Measurements from ENCODE around the gene DGKD. TPM values are rescaled to one million over a fixed set of nuclear protein-coding genes. Genes with fewer than 3 reads are reported as not detected.
A peak's percentile ranks its signal among the peaks of the same experiment; 100 is the strongest.

Gene DGKD
- total RNA-seq, 6 experiments from 2014 or later = 8.1 to 12.2 (median 10.3) TPM

DNA sequence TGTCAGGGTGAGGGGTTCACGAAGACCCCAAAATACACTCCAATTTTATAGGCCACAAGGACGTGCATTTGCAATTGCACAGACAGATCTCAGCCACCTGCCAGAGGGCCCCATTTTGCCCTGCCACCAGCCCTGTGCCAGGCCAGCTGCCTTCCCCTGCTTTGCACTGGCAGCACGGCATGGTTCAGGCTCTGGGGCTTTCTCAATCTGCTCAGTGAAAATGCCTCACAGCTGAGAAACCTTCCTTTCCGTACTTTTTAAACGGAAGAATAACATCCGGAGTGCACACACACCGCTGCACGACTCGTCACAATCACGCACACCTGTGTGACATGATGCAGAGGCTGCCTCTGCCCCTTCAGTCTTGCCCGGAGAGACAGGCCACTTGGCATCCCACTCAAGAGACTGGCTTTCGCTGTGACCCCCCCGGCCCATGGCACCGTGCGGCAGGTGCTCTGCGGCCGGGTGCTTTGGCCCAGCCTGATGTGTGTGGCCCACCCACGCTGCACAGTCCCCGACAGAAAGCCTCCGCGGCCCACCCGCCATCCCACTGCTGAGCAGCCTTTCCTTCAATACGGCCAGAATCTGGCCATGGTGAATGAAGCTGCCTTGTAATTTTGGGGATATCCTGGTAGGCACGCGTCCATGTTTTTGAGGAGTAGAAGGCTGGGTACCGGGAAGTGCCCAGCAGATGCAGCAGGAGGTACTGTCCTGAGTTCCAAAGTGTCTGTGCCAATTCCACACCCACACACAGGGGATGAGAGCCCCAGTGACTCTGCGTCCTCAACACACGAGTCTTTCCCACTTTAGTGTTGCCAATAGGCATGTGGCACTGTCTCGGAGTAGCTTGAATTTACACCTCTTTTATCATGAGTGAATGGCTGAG is 123.5 kb downstream of the DGKD start:
- Mint-ChIP-seq H3K27me3 (ENCODE audit: insufficient read depth) (peaks cover 2% of the 10 kb centered on the region), H3K36me3 (ENCODE audit: low read depth) (peaks cover 31% of the 10 kb centered on the region), H3K27ac (no peak overlapping the region), H3K9me3 (no peaks in the 10 kb centered on the region), H3K4me1 (ENCODE audit: low read depth) (no peaks in the 10 kb centered on the region), H3K4me3 (no peak overlapping the region)
- no peak for DNase-seq
- TF ChIP-seq, protein P1, sequence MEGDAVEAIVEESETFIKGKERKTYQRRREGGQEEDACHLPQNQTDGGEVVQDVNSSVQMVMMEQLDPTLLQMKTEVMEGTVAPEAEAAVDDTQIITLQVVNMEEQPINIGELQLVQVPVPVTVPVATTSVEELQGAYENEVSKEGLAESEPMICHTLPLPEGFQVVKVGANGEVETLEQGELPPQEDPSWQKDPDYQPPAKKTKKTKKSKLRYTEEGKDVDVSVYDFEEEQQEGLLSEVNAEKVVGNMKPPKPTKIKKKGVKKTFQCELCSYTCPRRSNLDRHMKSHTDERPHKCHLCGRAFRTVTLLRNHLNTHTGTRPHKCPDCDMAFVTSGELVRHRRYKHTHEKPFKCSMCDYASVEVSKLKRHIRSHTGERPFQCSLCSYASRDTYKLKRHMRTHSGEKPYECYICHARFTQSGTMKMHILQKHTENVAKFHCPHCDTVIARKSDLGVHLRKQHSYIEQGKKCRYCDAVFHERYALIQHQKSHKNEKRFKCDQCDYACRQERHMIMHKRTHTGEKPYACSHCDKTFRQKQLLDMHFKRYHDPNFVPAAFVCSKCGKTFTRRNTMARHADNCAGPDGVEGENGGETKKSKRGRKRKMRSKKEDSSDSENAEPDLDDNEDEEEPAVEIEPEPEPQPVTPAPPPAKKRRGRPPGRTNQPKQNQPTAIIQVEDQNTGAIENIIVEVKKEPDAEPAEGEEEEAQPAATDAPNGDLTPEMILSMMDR (IDR thresholded peaks at IDR 0.05) = no peak

DNA sequence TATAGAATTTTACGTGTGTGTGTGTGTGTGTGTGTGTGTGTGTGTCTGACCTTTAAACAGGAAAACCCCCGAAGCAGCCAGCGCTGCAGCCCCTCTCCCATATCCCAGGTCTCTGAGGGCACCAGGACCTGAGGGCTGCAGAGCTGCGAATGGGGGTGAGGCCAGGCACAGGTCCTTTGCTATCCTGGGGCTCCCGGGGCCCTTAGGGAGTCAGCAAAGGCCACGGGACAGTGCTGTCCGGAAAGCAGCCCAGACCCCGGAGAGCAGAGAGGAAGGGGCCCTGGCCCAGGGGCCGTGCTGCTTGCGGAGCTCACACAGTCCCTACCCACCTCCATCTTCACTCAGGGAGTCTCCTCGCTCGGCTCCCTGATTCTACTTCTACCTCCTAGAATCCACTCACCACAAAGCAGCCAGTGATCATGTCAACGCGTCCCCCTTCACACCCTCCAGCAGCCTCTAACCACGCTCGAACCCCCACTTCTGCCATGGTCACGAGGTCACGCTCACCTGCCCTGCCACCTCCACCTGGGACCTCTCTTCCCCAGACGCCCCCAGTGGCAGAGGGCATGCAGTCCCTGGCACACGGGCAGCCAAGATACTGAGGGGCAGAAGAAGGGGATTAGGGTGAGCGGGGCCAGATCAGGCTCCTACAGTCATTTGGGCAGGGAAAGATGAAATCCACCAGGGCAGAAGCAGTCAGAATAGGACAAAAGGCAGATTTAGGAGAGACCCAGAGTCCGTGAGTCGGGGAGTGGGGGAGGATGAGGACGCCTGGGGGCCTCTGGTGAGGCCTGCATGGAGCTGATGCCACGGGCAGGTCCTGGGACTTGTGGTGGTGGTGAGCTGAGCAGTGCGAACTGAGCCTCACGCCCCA is 125.6 kb downstream of the DGKD start:
- TF ChIP-seq, protein P1 (IDR thresholded peaks at IDR 0.05) = 0 out of 2 replicates have a peak, but pooled peaks have one; percentile 7
- peaks cover 41% of the 10 kb centered on the region for H3K36me3 Mint-ChIP-seq (ENCODE audit: low read depth)
- H3K4me3 Mint-ChIP-seq = no peak overlapping the region
- H3K27ac Mint-ChIP-seq = no peak overlapping the region
- no peaks in the 10 kb centered on the region for H3K9me3 Mint-ChIP-seq
- no peaks in the 10 kb centered on the region; the same call in 1 of the 2 replicates for H3K27me3 Mint-ChIP-seq (ENCODE audit: insufficient read depth)
- H3K4me1 Mint-ChIP-seq (ENCODE audit: low read depth) = no peaks in the 10 kb centered on the region
- DNase-seq = no peak

DNA sequence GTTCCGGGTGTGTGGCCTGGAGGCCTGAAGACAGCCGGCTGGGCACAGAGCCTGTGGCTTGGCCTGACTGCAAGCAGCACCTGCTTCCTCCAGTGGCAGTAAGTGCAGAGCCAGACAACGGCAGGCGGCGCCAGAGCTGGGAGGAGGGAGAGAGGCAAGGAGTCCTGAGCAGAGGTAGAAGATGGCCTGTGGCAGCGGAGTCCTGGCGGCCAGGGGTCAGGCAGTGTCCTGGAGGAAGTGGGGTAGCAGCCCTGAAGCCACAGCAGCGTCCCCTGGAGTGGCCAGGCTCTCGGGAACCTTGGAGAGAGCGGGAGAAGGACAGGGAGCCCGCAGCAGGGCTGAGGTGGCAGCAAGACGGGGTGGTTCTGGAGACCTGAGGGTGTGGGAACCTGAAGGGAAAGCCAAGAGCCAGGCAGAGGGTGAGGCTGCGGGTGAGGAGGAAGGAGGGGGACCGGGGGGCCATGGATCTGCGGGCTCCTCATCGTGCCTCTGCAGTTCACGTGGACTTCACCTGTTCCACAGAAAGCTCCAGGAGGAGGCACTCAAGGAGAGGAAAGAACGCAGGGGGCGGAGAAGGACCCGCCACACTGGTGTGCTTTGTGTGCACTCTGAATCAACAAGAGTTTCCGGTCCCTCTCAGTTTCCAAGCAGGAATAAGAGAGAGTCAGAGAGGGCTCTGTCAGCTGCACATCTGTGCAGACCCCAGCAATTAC is 126.4 kb downstream of the DGKD start:
- Mint-ChIP-seq H3K9me3 (no peaks in the 10 kb centered on the region), H3K27me3 (ENCODE audit: insufficient read depth) (peaks cover 3% of the 10 kb centered on the region), H3K27ac (no peak overlapping the region), H3K4me3 (no peak overlapping the region), H3K4me1 (ENCODE audit: low read depth) (no peaks in the 10 kb centered on the region; the same call in 1 of the 2 replicates), H3K36me3 (ENCODE audit: low read depth) (peaks cover 49% of the 10 kb centered on the region)
- TF ChIP-seq, protein P1 (IDR thresholded peaks at IDR 0.05) = no peak
- no peak for DNase-seq

DNA sequence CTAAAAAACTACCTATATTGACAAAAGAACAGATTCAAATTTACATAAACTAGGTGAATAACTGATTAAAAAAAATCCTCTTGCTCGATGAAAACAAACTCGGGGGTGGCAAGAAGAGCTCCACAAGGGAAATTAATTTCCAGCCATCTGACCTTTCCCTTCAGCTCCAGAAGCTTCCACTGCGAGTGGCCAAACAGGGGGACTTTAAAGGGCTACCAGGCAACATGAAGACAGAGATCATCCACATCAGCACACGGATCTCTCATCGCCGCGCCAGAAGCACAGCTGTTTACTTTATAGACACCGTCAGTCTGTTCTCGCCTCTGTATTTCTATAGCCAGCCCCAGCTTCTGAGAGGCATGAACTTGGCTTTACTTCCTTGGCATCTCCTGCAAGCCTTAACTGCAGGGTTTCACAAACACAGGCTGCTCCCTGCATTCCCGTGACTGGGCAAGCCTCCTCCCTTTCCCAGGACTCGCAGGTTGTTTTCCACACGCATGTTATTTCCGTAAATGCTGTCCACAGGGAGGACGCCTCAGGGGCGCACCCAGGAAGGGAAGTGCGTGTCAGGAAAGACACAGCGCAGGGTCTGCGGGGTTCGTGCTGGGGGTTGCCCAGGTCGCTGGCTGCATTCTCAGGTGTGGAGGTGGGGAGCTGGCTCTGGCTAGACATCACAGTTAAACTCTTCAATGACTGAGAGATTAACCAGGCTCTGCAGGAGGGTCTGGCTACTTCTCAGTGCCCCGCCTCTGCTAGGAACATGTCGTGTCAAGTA is 127.3 kb downstream of the DGKD start:
- peaks cover 9% of the 10 kb centered on the region for H3K4me1 Mint-ChIP-seq (ENCODE audit: low read depth)
- H3K9me3 Mint-ChIP-seq = no peaks in the 10 kb centered on the region
- no peak overlapping the region for H3K27ac Mint-ChIP-seq

More for the DNA sequence above, 127.3 kb downstream of the DGKD start:
- no peak for DNase-seq
- TF ChIP-seq, protein P1 (IDR thresholded peaks at IDR 0.05) = no peak
- Mint-ChIP-seq H3K4me3 (no peak overlapping the region), H3K36me3 (ENCODE audit: low read depth) (peaks cover 45% of the 10 kb centered on the region), H3K27me3 (ENCODE audit: insufficient read depth) (peaks cover 3% of the 10 kb centered on the region)
